NOMO-1 treated with DMSO at 0.1 percent for 48 hours (cell line): ENCODE data around the gene KCNK5.

Experiments
- DNase-seq: peaks from one replicate; lab custom pipeline; 2025; ENCODE audit not compliant: unreplicated experiment; lab: John Stamatoyannopoulos, UW

The KCNK5 gene

GRCh38 chr6:39217177-39217864 lies 12.0 kb downstream of the KCNK5 start:
- peak; percentile 55 for DNase-seq

DNA sequence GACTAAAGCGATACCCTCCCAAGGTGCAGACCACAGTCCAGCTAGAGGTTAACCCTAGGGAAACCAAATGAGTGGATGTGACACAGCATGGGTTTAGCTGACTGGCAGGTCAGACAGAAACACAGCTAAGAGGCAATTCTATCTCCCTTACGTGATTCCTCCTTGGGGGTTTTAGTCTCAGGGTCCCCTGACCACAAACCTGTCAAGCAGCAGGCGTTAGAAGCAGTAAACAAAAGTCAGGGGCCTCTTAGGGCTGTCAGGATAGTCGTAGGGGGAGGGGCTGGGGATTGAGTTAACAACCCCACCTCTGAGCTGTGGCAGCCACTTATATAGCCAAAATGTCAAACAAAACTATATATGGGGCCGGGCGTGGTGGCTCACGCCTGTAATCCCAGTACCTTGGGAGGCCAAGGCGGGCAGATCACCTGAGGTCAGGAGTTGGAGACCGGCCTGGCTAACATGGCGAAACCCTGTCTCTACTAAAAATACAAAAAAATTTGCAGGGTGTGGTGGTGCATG lies 13.6 kb downstream of the KCNK5 start:
- DNase-seq = no peak

GRCh38 chr6:39214846-39215639 lies 14.2 kb downstream of the KCNK5 start:
- no peak for DNase-seq

GRCh38 chr6:39214120-39214813 lies 15.0 kb downstream of the KCNK5 start:
- no peak for DNase-seq

DNA sequence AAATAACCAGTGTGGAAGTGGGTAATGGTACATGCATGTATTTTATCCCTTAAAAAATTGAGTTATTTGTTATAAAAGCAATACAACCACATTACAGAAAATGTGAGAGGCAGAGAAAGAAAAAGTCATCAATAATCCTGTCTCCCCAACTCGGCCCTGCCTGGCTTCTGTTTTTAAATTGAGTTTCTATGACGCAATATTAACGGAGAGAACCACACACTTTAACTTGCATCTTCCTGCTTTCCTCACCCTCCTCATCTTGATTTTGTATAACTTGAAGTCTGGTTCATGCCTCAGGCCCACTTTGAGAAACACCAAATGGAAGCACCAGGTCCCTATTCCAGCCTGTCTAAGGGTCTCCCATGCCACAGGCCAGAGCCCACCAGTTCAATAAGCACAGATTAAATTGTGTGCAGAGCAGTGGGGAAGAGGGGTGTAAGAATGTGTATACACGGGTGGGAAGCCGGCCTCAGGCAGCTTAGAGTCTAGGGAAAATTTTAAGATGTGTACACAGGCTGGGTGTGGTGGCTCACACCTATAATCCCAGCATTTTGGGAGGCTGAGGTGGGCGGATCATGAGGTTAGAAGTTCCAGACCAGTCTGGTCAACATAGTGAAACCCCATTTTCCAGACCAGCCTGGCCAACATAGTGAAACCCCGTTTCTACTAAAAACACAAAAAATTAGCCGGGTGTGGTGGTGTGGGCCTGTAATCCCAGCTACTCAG lies 15.9 kb downstream of the KCNK5 start:
- peak; percentile 74 for DNase-seq

DNA sequence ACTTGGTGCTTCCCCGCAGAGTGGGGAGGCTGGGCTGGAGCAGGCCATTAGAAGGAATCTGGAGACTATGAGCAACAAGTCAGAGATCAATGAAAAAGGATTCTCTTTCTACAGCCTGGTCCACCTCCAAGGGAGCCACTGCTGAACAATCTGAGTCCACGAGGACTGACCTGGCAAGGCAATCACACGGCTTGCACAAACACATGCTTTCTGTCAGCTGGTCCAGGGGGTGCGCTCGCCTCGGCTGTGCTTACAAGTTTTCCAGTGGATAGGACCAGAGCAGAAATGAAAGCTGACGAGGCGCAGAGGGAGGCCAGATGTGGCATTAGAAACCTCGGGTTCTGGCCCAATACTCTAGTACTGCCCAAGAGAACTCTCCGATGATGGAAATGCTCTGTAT lies 18.1 kb downstream of the KCNK5 start:
- no peak for DNase-seq

DNA sequence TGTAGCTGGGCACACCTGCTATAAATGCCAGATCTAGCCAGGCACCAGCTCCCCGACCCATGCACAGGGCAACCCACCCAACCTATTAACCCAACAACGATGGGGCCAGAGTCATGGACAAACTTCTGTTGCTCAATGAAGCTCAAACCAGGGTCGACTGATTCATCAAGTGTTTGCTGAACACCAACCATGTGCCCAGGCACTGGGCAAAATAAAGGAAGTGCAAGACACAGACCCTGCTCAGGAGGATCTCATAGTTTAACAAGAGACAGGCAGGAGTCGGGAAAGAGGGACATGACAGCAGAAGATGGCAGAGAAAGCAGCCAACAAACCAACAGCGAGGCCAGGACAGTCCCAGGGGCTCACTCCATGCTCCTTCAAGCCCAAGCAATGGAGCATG lies 18.8 kb downstream of the KCNK5 start:
- DNase-seq = peak; percentile 45

DNA sequence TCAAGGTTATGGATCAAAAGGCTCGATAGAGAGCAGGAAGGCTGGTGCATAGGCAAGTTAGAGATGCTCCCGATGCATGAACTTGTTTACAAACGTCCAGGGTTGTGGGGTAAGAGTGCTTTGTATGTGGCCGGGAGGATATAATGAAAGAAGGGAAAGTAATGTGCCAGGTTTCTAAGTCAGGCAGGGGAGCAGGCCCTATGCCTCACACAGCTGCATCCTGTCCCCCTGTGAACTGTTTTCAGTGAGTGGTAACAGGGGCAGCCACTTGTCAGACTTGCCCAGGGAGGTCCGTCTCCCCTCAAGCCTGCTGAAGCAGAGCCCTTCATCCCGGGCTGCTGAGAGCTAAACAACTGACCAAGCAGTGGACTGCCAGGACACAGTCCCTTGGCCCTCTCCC lies 19.4 kb downstream of the KCNK5 start:
- DNase-seq = no peak

DNA sequence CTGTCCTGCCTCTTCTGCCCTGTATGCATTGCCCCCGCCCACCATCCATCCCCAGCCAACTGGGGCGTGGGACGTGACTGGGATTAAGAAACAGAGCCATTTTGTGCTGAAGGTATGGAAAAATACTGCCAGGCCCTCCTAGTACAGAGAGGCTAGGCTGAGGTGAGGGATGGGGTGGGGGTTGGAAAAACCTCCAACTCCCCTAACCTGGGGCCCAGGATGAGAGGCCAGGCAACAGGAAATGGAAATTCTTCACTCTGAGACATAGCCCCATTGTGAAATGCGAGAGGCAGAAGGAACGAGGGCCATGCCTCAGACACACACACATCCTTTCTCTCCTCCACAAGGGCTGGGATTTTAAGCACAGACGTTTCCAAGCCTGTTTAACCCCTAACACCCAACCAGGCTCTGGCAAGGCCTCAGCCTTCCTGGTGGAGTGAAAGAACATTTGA lies 19.9 kb downstream of the KCNK5 start:
- DNase-seq = peak; percentile 22

GRCh38 chr6:39208223-39208739 lies 21.0 kb downstream of the KCNK5 start:
- DNase-seq = no peak

DNA sequence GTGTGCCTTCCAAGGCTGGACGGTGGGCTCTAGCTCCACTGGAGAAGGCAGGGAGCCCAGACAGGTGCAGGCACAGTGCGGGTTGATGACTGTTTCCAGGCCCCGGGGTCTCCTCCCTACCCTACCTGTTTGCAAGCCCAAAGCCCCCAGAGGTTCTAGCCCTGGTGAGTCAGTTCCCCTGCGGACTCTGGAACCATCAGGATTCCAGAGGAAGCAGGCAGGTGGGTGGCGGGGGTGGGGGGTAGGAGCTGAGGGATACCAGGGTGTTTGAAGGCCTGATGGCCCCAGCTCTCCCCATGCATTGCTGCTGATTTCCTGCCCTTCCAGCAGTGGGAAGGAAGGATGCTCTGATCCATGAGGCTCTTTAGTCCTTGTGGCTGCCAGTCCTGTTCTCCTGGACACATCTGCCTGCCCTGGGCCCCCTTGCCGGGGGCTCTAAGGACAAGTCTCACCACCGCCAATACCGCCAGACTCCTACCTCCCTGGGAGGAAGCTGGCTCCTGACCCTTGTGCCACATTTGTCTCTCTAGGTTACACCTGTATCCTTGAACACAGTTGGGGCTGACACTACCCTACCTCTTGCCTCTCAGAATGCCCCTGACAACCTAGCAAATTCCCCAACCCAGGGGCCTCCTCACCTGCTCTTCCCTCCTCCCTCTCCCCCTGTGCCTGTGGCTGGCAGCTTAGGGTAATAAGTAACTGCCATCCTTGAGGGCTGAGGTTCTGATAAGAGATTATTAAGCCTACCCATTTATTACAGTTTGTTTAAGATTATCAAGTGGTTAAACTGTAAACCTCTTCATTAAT lies 21.7 kb downstream of the KCNK5 start:
- no peak for DNase-seq

GRCh38 chr6:39206250-39206721 lies 23.0 kb downstream of the KCNK5 start:
- DNase-seq = no peak

DNA sequence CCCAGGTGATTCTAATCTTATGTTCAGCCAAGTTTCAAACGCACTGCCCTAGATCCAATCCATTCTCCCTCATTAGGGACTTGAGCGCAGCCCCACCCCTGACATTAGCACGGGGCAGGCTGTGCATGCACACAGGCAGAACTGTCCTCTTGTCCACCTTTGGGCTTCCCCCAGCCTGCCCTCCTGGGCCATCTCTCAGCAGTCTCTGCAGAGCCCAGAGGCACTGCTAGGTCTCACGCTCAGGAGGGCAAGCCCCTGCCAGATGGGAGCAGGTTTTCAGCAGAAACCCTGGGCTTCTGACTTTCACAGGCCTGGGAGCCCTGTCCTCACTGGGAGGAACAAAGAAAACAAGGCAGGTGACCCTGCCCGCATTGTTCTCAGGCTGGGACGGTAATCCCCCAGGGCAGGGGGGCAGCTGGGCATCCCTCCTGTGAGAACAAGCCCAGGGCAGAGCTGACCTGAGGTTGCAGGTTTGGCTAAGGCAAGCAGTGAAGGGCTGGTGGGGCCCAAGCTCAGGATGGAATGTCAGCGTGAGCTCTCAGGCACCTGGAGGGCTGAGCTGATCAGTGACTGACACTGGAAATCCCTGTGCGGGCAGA lies 24.5 kb downstream of the KCNK5 start:
- DNase-seq = no peak

- DNase-seq = no peak
These were observed 25.1 kb downstream of the KCNK5 start for GRCh38 chr6:39204160-39204495.

GRCh38 chr6:39203436-39204159 lies 25.7 kb downstream of the KCNK5 start:
- DNase-seq = no peak

- no peak for DNase-seq
These were observed 27.1 kb downstream of the KCNK5 start for GRCh38 chr6:39202166-39202565.

DNA sequence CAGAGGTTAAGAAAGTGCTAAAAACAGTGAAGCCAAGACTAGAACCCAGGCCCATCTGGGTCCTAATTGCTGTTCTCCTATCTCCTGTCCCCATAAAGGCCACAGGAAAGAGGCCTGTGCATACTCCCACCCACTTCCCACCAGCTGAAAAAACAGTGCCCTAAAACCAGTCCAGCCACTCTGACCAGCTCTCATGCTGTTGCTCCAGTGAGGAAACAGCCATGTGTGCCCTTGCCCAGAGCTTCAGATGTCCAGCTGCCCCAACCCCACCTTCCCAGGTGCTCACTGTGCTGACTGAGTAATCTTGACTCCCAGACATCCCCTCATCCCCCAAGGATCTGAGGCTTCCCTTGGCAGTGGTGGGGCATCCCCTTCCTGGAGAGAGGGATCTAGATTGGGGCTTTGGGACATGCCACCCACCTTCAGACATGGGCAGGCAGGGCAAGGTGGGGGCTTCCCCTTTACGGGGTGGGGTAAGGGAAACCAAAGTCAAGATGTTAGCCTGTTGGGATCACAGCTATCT lies 28.7 kb downstream of the KCNK5 start:
- no peak for DNase-seq

DNA sequence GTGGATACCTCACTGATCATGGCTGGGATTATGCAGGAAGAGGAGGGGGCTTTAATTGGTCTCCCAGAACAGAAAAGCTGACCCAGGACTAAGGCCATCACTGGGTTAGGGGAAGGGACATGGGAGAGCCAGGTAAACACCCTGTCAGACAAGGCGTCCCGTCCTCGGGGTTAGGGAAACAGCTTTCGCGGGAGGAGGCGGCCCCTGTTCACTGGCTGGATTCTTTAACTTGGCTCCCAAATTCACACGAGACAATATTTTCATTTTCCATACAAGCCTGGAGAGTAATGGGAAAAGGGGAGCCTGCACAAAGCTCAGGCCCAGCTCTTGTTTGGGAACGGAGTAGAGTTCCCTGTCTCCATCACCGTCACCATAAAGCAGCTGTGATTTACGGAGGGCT lies 29.3 kb downstream of the KCNK5 start:
- no peak for DNase-seq
